ENCODE results near the gene CRIM1.

Gene CRIM1

DNA sequence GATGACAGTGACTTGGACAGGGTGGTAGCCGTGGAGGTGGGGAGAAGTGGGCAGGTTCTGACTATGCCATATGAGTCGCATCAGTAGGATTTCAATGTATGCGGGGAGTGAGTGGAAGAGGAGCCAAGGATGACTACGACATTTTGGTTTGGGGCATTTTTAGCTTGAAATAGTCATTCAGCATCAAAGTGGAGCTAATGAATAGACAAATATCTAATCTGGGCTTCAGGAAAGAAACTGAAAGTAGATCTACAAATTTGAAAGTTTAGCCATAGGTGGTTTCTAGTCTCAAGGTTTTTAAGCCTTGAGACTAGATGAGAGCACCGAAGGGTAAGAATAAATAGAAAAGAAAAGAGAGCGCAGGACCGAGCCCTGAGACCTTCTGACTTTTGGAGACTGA, 184.1 kb downstream of the CRIM1 start:
- TF ChIP-seq, protein P1, sequence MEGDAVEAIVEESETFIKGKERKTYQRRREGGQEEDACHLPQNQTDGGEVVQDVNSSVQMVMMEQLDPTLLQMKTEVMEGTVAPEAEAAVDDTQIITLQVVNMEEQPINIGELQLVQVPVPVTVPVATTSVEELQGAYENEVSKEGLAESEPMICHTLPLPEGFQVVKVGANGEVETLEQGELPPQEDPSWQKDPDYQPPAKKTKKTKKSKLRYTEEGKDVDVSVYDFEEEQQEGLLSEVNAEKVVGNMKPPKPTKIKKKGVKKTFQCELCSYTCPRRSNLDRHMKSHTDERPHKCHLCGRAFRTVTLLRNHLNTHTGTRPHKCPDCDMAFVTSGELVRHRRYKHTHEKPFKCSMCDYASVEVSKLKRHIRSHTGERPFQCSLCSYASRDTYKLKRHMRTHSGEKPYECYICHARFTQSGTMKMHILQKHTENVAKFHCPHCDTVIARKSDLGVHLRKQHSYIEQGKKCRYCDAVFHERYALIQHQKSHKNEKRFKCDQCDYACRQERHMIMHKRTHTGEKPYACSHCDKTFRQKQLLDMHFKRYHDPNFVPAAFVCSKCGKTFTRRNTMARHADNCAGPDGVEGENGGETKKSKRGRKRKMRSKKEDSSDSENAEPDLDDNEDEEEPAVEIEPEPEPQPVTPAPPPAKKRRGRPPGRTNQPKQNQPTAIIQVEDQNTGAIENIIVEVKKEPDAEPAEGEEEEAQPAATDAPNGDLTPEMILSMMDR (IDR thresholded peaks at IDR 0.05), result no peak
- TF ChIP-seq ZFX (IDR thresholded peaks at IDR 0.05; ENCODE audit: borderline replicate concordance), result no peak
- no peak overlapping the region for H3K27ac ChIP-seq

DNA sequence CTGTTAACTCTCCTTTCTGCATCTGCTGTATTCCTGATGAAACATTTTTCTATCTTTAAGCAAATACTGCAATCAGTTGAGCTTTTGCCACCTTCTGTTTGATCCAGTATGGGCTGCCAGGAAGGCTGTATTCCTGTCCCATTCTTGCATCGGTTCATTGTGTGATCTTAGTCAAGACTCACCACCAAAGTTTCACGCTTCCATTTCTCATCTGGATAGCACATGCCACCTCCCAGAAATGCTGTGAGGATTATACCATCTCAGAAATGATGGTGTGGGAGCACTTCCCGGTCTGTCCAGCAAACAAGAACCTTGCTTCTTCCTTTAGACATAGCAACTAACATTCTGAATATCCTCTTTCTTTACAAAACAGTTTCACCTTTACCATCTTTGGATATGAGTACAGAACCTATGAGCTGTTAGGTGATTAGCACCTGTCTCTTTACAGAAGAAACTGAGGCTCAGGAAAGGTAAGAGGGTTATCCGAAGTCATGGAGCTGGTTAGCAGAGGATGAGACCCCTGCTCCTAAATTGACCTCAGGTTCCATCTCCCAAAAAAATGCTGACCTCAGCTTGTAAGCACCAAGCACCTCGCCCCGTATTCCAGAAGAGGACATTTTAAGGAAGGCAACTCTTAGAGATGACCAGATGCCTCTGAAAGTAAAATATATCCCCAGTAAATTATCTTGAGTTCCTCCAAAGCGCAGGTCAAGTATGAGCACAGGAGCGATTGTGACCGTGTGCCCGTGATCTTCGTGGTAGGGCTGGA, 185.6 kb downstream of the CRIM1 start:
- no peak overlapping the region for H3K27ac ChIP-seq

DNA sequence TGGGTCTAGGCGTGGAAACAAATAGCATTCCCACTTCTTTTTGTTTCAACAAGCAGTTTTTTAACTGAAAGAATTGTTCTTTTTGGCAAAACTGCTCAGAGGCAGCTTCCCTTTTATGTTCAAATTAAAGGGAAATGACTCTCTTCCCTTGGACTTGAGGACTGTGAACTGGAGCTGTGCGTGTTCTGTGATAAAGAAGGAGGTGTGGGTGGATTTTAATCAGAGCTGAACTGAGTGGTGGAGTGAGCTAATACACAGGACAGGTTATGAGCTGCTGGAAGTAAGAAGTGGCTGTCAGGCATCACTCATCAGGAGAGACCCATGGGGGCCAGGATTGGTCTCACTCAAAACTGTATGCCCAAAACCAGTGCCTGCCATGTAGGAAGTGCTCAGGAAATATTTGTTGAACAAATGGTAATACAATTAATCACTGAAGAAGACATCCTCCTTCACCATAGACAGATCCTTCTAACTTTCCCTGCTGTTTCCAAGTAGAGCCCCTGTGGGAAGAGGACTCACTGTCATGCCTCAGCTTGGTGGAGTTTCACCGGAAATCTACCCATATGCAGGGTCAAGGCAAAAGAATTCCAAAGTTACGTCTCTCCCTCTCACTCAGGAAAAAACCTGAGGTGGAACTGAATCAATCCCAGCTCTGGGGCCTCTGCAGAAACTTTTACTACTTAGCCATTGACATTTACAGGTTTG, 186.5 kb downstream of the CRIM1 start:
- no peak for TF ChIP-seq ZFX (IDR thresholded peaks at IDR 0.05; ENCODE audit: borderline replicate concordance)
- TF ChIP-seq, protein P1 (IDR thresholded peaks at IDR 0.05), result no peak
- H3K27ac ChIP-seq, result no peak overlapping the region

More for the DNA sequence above, 185.6 kb downstream of the CRIM1 start:
- TF ChIP-seq, protein P1 (IDR thresholded peaks at IDR 0.05), result no peak
- TF ChIP-seq ZFX (IDR thresholded peaks at IDR 0.05; ENCODE audit: borderline replicate concordance), result no peak

DNA sequence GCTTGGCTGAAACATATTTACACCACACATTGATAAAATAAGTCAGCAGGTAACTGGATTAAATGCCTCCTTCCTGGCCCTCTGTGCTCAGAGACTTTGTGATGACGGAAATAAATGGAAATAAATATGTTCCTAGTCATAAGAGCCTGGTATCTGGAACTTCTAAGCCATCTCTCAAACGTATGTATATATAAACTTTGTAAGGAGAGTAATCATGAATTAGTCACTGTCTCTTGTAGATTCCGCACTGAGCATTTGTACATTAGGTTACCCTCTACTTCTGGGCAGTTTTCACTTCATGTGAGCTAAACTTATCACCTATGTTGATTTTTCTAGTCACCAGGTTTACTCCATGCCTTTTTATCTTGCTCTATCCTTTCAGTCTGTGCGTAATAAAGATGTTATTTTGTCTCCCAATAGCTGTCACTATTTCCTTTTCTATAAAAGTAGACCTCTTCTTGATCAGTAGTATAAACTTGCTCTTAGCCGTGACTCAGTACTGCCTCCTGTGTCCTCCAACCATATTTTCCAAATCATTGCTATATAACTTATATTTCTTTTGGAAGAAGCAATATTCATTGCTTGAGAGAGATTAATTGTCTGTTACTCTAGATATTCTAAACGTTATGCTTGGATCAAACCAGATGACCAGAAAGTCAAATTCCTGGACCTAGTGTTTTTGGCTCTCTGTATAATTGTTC, 189.2 kb downstream of the CRIM1 start:
- H3K27ac ChIP-seq, result no peak overlapping the region
- TF ChIP-seq ZFX (IDR thresholded peaks at IDR 0.05; ENCODE audit: borderline replicate concordance), result no peak
- TF ChIP-seq, protein P1 (IDR thresholded peaks at IDR 0.05), result 0 out of 2 replicates have a peak, but pooled peaks have one; percentile 11

DNA sequence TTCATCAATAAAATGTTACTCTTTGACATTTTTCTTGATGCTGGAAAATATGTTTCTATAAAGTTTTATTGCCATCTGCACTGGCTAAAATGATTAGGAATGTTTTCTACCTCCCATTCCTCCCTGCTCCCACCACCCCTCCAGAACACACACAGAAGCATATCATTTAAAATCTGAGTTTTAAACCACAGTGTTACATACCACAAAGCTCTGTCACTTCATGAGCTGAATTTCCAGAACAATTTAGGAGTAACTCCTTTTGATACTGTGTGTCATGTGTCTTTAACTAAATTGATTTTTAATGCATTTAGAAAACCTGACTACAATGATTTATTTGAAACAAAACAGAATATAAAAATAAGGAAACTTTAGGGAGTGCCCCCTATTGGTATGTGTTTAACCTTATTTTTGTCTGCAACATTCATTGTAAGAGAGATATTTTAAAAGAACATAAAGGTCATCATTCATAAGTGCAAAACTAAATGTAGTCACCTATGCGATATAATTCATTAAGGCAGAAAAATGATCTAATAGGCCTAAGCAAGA, 190.4 kb downstream of the CRIM1 start:
- no peak for TF ChIP-seq ZFX (IDR thresholded peaks at IDR 0.05; ENCODE audit: borderline replicate concordance)
- TF ChIP-seq, protein P1 (IDR thresholded peaks at IDR 0.05), result no peak; the same call in 1 of the 2 replicates
- H3K27ac ChIP-seq, result no peak overlapping the region

DNA sequence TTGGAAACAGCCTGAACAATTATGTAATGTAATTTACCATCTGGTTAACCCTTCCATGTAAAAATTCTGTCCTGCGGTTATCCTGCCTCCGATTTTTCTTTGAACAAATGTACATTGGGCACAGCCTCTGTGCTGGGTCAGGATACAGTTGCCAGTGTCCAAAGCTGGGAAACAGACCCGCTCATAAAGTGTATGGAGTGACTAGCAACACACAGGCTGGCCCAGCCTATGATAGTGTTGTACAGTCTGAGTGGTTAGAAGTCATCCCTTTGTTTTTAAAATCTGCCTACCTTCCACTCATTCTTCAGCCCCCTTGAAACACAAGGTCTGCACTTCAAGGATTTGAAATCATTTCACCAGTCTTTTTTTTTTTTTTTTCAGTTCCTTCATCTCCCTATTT, 192.3 kb downstream of the CRIM1 start:
- no peak for TF ChIP-seq ZFX (IDR thresholded peaks at IDR 0.05; ENCODE audit: borderline replicate concordance)
- TF ChIP-seq, protein P1 (IDR thresholded peaks at IDR 0.05), result no peak
- no peak overlapping the region for H3K27ac ChIP-seq

Data from 22Rv1 (cell line).